HepG2 (cell line): ENCODE results near the gene AUTS2. TPM values are rescaled to one million over a fixed set of nuclear protein-coding genes. Genes with fewer than 3 reads are reported as not detected.
A peak's percentile ranks its signal among the peaks of the same experiment; 100 is the strongest.

Experiments
- ATAC-seq: fragments of 200-7000 bp; cut with Tn5 transposase; 3 replicates; pipeline ENCODE4 v1.9.1; 2020; ENCODE audit warnings: mild to moderate bottlenecking, moderate library complexity
- BruUV-seq: library from RNA; stranded (reverse); fragments of 400-500 nt; replicated peaks from 2 replicates; lab custom pipeline; 2021; lab: Mats Ljungman, UMichigan
- CTCF ChIA-PET: fragments of 300-600 bp; formaldehyde crosslinking; extraction: SDS; loops from one replicate; lab custom pipeline; 2021; ENCODE audit warnings: low total read pairs, inconsistent platforms, low intra/inter-chr PET ratio; lab: Yijun Ruan, JAX
- POLR2A ChIA-PET: fragments of 350-600 bp; sonication (Branson Sonifier 250); formaldehyde crosslinking; loops from one replicate; lab custom pipeline; 2020; ENCODE audit warnings: antibody characterized with exemption, inconsistent platforms; lab: Yijun Ruan, JAX
- DNase-seq: peaks from one replicate; pipeline ENCODE4 v3.0.0-alpha.2; 2015; ENCODE audit warnings: low spot score
- FAIRE-seq: peaks from 3 replicates; lab custom pipeline; 2011; peaks lifted over from hg19 to GRCh38; lab: Jason Lieb, UNC
- H2AFZ ChIP-seq: one replicate; pipeline ENCODE4 v1.6.1; 2011; ENCODE audit warnings: low read length, inconsistent platforms
- H3K27ac ChIP-seq: fragments of 300-600 bp; 3 replicates; pipeline ENCODE4 v1.8.0; 2011; ENCODE audit warnings: mixed run types, mild to moderate bottlenecking, mixed read lengths, low read length, inconsistent platforms; ENCODE audit not compliant: insufficient read depth; ENCODE audit errors: extremely low read length
- H3K27me3 ChIP-seq, 2 experiments: fragments of 200-600 bp in 1 of 2; 2 replicates in 1 of 2; 3 replicates in 1 of 2; pipeline versions ENCODE4 v1.6.0 to v1.8.0; 2011; ENCODE audit warnings: low read length in 2 of 2, mild to moderate bottlenecking in 2 of 2, moderate library complexity in 2 of 2, inconsistent platforms in 1 of 2; ENCODE audit not compliant: insufficient read depth in 2 of 2, control insufficient read depth in 1 of 2
- H3K36me3 ChIP-seq, 2 experiments: fragments of 200-600 bp in 1 of 2; replicated peaks in 1 of 2; 2 replicates in 1 of 2; 3 replicates in 1 of 2; pipeline versions ENCODE4 v1.5.1 to v1.8.0; 2011; ENCODE audit warnings: low read length in 2 of 2, inconsistent platforms in 1 of 2; ENCODE audit not compliant: insufficient read depth in 2 of 2, control insufficient read depth in 1 of 2
- H3K4me1 ChIP-seq: 2 replicates; pipeline ENCODE4 v1.5.1; 2012; ENCODE audit warnings: low read length, inconsistent platforms; ENCODE audit not compliant: insufficient read depth
- H3K4me2 ChIP-seq: 2 replicates; pipeline ENCODE4 v1.6.0; 2011; ENCODE audit warnings: low read depth, low read length, inconsistent platforms
- H3K4me3 ChIP-seq, 3 experiments: fragments of 200-600 bp in 1 of 3; sonication (generic), shearing (Covaris generic) in 1 of 3; replicated peaks in 1 of 3; 2 replicates each; pipeline ENCODE4 v1.5.1; 2011 to 2016; ENCODE audit warnings: low read length in 3 of 3, inconsistent platforms in 2 of 3, low read depth in 2 of 3, mild to moderate bottlenecking in 2 of 3, control low read depth in 1 of 3, mixed read lengths in 1 of 3; ENCODE audit not compliant: insufficient read depth in 1 of 3
- H3K79me2 ChIP-seq: one replicate; pipeline ENCODE4 v1.6.1; 2011; ENCODE audit warnings: low read length, inconsistent platforms; ENCODE audit not compliant: insufficient read depth
- H3K9ac ChIP-seq: 2 replicates; pipeline ENCODE4 v1.6.0; 2011; ENCODE audit warnings: mild to moderate bottlenecking, low read depth, low read length, inconsistent platforms; ENCODE audit not compliant: insufficient read depth
- H3K9me3 ChIP-seq: 2 replicates; pipeline ENCODE4 v1.5.1; 2012; ENCODE audit warnings: mild to moderate bottlenecking, low read length
- H4K20me1 ChIP-seq: 2 replicates; pipeline ENCODE4 v1.6.0; 2011; ENCODE audit warnings: inconsistent platforms, mild to moderate bottlenecking, low read length, moderate library complexity; ENCODE audit not compliant: insufficient read depth
- GATAD1 ChIP-seq: IDR thresholded peaks from 2 replicates; pipeline ENCODE4 v1.6.1; 2016; ENCODE audit warnings: missing genetic modification reagents, missing compliant biosample characterization
- KDM6A ChIP-seq: IDR thresholded peaks from 2 replicates; pipeline ENCODE4 v1.6.1; 2016; ENCODE audit warnings: low read depth
- KMT2A ChIP-seq: sonication (generic); formaldehyde crosslinking; IDR thresholded peaks from 2 replicates; pipeline ENCODE4 v1.4.0; 2020; ENCODE audit warnings: missing genetic modification reagents
- NKX3-1 ChIP-seq: sonication (generic); formaldehyde crosslinking; IDR thresholded peaks from 2 replicates; pipeline ENCODE4 v1.5.0; 2020; ENCODE audit warnings: missing genetic modification reagents
- RBFOX2 ChIP-seq: fragments of 200-400 bp; formaldehyde crosslinking; IDR thresholded peaks from 2 replicates; pipeline ENCODE4 v1.6.1; 2017; ENCODE audit warnings: low read depth, mild to moderate bottlenecking, low read length
- SMC3 ChIP-seq: IDR thresholded peaks from 2 replicates; pipeline ENCODE4 v1.6.1; 2011; ENCODE audit warnings: low read length, improper control_type of control experiment
- ZC3H4 ChIP-seq: sonication (generic); formaldehyde crosslinking; IDR thresholded peaks from 2 replicates; pipeline ENCODE4 v1.4.0; 2020; ENCODE audit warnings: missing genetic modification reagents, borderline replicate concordance
- ZNF10 ChIP-seq: sonication (generic); formaldehyde crosslinking; IDR thresholded peaks from 2 replicates; pipeline ENCODE4 v1.4.0; 2020; ENCODE audit warnings: mild to moderate bottlenecking, low read depth, missing genetic modification reagents, borderline replicate concordance
- ZNF777 ChIP-seq: sonication (generic); formaldehyde crosslinking; IDR thresholded peaks from 2 replicates; pipeline ENCODE4 v1.4.0; 2020; ENCODE audit warnings: missing genetic modification reagents
- WGBS: methylation state at CpG from one replicate; pipeline ENCODE4 v1.1.6; 2017; ENCODE audit warnings: low lambda C conversion rate; 5-methylcytosine and 5-hydroxymethylcytosine counted together
- in situ Hi-C: cut with HindIII; loops from 2 replicates; pipeline ENCODE4 v1.10.0; 2017; ENCODE audit warnings: low pct_unique_long_range_greater_than_20kb; ENCODE audit not compliant: extremely low pct_ligation_motif_present
- intact Hi-C: fragments of 100-400 bp; cut with micrococcal nuclease; formaldehyde crosslinking; loops from one replicate; pipeline ENCODE4 v1.10.0; 2022; ENCODE audit not compliant: unreplicated experiment
- polyA plus RNA-seq, 8 experiments: library from polyadenylated mRNA; depleted of rRNA in 3 of 8; stranded (reverse) in 7 of 8; unstranded in 1 of 8; fragments of >200 nt; fragmentation: Illumina TruSeq in 4 of 8; extraction: Trizol in 4 of 8; gene quantifications; 2 replicates each; pipeline versions ENCODE4 v1.2.1 to v1.2.3, GENCODE V29; 2011 to 2016; ENCODE audit warnings: low read depth in 4 of 8, missing spikeins in 1 of 8, mixed read lengths in 1 of 8; ENCODE audit not compliant: insufficient read depth in 1 of 8
- total RNA-seq, 5 experiments: library from RNA; depleted of rRNA; stranded (reverse); fragments of >200 nt; fragmentation: Illumina TruSeq; extraction: Trizol; gene quantifications; 2 replicates each; pipeline ENCODE4 v1.2.3, GENCODE V29; 2016; ENCODE audit warnings: low read depth in 1 of 5
- TF ChIP-seq, protein P1 (sequence below): sonication (generic); formaldehyde crosslinking; IDR thresholded peaks from 2 replicates; pipeline ENCODE4 v1.4.0; 2020; ENCODE audit warnings: mild to moderate bottlenecking, missing genetic modification reagents
- TF ChIP-seq, protein P2 (sequence below): fragments of 450-650 bp; IDR thresholded peaks from 2 replicates; pipeline ENCODE4 v1.6.1; 2016
- TF ChIP-seq, protein P3 (sequence below): sonication (generic); formaldehyde crosslinking; IDR thresholded peaks from 2 replicates; pipeline ENCODE4 v1.5.0; 2020; ENCODE audit warnings: mild to moderate bottlenecking, missing genetic modification reagents, moderate library complexity
- TF ChIP-seq, protein P4 (sequence below): IDR thresholded peaks from 2 replicates; pipeline ENCODE4 v1.6.1; 2012; ENCODE audit warnings: inconsistent platforms
- TF ChIP-seq, protein P5 (sequence below): IDR thresholded peaks from 2 replicates; pipeline ENCODE4 v1.6.1; 2018; ENCODE audit warnings: missing genetic modification reagents, mild to moderate bottlenecking, missing compliant biosample characterization

The AUTS2 gene
- total and polyA plus RNA-seq, 2 of the 13 experiments (the other 11 are each of a cell fraction or from before 2014, with no cell fraction given), result 0.38 TPM; not detected in 1

DNA sequence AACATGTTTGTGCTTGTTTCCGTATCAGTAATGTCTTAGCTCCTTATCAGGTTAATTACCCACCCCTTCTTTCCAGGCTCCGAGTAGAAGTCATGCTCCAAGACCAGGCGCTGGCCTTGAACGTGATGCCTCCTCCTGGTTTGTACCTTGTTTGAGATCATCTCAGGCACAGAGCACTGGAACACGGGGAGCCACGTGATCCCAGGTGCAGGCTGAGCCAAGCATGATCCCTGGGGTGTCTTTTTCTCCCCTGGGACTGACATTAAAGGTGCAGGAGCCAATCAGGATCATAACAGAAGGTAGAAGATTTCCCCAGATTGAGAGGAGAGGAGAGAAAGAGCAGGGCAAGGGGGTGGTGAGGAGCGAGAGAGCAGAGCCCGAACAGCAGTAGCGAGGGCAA is 907.6 kb downstream of the AUTS2 start (continued):
- TF ChIP-seq, protein P1, sequence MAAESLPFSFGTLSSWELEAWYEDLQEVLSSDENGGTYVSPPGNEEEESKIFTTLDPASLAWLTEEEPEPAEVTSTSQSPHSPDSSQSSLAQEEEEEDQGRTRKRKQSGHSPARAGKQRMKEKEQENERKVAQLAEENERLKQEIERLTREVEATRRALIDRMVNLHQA (CRISPR knock-in tag), result no peak
- TF ChIP-seq NKX3-1, result no peak
- TF ChIP-seq RBFOX2, result no peak
- TF ChIP-seq, all 625 proteins: peak for 0

DNA sequence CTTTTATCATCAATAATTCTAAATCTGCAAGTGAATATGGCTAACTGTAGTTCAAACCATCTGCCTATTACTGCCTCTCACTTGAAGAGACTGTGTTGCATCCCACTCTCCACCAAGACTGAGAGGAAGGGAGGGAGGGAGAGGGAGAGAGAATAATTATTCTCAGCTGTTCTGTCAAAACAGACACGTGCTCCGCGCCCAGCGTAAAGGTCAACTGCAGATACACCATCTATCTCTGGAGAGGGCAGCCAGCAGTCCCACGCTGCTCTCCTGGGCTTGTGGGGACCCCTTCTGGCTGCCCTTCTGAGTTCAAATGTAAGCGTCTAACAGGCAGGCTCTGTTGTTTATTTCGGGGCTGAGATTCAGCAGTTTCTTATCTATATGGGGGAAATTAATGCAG is 908.2 kb downstream of the AUTS2 start:
- POLR2A ChIA-PET, result no interaction called here
- Histone ChIP-seq H3K27me3 (no peaks in the 10 kb centered on the region), H3K27ac (no peak overlapping the region), H3K4me1 (no peaks in the 10 kb centered on the region), H3K9me3 (no peaks in the 10 kb centered on the region), H3K36me3 (no peaks in the 10 kb centered on the region), H4K20me1 (no peaks in the 10 kb centered on the region), H3K9ac (no peak overlapping the region), H3K79me2 (no peaks in the 10 kb centered on the region), H3K4me2 (no peak overlapping the region), H3K4me3 (no peak overlapping the region), H2AFZ (no peak overlapping the region)
- DNase-seq, result peak; percentile 35
- BruUV-seq, result no TSS peak
- FAIRE-seq, result peak; percentile 28
- in situ Hi-C loops, result no loop called here
- ATAC-seq, result peak; percentile 96
- CTCF ChIA-PET, result no interaction called here
- intact Hi-C loops, result loop anchor here (1.0 kb wide), 1 partner anchor 192 kb away; no protein-coding TSS in a partner anchor
- 5% methylated on average over 4 of the region's 7 CpGs for WGBS
- TF ChIP-seq, protein P2, sequence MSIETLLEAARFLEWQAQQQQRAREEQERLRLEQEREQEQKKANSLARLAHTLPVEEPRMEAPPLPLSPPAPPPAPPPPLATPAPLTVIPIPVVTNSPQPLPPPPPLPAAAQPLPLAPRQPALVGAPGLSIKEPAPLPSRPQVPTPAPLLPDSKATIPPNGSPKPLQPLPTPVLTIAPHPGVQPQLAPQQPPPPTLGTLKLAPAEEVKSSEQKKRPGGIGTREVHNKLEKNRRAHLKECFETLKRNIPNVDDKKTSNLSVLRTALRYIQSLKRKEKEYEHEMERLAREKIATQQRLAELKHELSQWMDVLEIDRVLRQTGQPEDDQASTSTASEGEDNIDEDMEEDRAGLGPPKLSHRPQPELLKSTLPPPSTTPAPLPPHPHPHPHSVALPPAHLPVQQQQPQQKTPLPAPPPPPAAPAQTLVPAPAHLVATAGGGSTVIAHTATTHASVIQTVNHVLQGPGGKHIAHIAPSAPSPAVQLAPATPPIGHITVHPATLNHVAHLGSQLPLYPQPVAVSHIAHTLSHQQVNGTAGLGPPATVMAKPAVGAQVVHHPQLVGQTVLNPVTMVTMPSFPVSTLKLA, result peak; percentile 16; the same call in 1 of the 2 replicates
- TF ChIP-seq KMT2A (CRISPR knock-in tag), result no peak
- TF ChIP-seq, protein P3, sequence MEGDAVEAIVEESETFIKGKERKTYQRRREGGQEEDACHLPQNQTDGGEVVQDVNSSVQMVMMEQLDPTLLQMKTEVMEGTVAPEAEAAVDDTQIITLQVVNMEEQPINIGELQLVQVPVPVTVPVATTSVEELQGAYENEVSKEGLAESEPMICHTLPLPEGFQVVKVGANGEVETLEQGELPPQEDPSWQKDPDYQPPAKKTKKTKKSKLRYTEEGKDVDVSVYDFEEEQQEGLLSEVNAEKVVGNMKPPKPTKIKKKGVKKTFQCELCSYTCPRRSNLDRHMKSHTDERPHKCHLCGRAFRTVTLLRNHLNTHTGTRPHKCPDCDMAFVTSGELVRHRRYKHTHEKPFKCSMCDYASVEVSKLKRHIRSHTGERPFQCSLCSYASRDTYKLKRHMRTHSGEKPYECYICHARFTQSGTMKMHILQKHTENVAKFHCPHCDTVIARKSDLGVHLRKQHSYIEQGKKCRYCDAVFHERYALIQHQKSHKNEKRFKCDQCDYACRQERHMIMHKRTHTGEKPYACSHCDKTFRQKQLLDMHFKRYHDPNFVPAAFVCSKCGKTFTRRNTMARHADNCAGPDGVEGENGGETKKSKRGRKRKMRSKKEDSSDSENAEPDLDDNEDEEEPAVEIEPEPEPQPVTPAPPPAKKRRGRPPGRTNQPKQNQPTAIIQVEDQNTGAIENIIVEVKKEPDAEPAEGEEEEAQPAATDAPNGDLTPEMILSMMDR (CRISPR knock-in tag), result peak; percentile 61
- TF ChIP-seq, protein P4, sequence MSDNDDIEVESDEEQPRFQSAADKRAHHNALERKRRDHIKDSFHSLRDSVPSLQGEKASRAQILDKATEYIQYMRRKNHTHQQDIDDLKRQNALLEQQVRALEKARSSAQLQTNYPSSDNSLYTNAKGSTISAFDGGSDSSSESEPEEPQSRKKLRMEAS, result peak; percentile 67
- no peak for TF ChIP-seq ZNF777
- TF ChIP-seq SMC3, result peak; percentile 16; the same call in 1 of the 2 replicates
- no peak for TF ChIP-seq ZC3H4 (CRISPR knock-in tag)
- TF ChIP-seq ZNF10, result no peak
- no peak for TF ChIP-seq KDM6A (CRISPR knock-in tag)
- TF ChIP-seq, protein P5, sequence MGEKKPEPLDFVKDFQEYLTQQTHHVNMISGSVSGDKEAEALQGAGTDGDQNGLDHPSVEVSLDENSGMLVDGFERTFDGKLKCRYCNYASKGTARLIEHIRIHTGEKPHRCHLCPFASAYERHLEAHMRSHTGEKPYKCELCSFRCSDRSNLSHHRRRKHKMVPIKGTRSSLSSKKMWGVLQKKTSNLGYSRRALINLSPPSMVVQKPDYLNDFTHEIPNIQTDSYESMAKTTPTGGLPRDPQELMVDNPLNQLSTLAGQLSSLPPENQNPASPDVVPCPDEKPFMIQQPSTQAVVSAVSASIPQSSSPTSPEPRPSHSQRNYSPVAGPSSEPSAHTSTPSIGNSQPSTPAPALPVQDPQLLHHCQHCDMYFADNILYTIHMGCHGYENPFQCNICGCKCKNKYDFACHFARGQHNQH (CRISPR knock-in tag), result no peak
- no peak for TF ChIP-seq GATAD1 (CRISPR knock-in tag)
